Measurements from ENCODE around the gene NTM.

- TF ChIP-seq POLR2AphosphoS5 (IDR thresholded peaks at IDR 0.05; ENCODE audit: low read depth, low read length) (no peak), TAF1 (IDR thresholded peaks at IDR 0.05; ENCODE audit: borderline replicate concordance, low read depth, low read length) (no peak)
These were observed 98.2 kb downstream of the NTM start for GRCh38 chr11:131468565-131468964.

Measured in GM12892 (cell line).